Spleen (tissue), 11 donors: ENCODE data around the gene ZNF804A. TPM values are rescaled to one million over a fixed set of nuclear protein-coding genes. Genes with fewer than 3 reads are reported as not detected.
A peak's percentile ranks its signal among the peaks of the same experiment; 100 is the strongest.

ENCODE experiments used
- DNase-seq: peaks from one replicate; pipeline ENCODE4 v3.0.0-alpha.2; 2020
- H3K27ac ChIP-seq, 8 donors: fragments of 200-600 bp; sonication (generic) in 7 of 8; 1 replicate in 4 of 8; 2 replicates in 4 of 8; pipeline versions ENCODE4 v1.5.0 to v1.8.0; 2016 to 2021; ENCODE audit warnings: inconsistent platforms in 4 of 8, mild to moderate bottlenecking in 4 of 8, moderate library complexity in 1 of 8
- H3K27me3 ChIP-seq, 7 donors: fragments of 200-600 bp; sonication (generic) in 6 of 7; replicated peaks in 1 of 7; 1 replicate in 4 of 7; 2 replicates in 3 of 7; pipeline versions ENCODE4 v1.5.0 to v1.8.0; 2016 to 2021; ENCODE audit warnings: inconsistent platforms in 3 of 7, mild to moderate bottlenecking in 1 of 7
- H3K36me3 ChIP-seq, 6 donors: fragments of 200-600 bp; sonication (generic) in 5 of 6; 1 replicate in 4 of 6; 2 replicates in 2 of 6; pipeline versions ENCODE4 v1.5.0 to v1.8.0; 2016 to 2021; ENCODE audit warnings: inconsistent platforms in 2 of 6
- H3K4me1 ChIP-seq, 6 donors: fragments of 200-600 bp; sonication (generic) in 5 of 6; 1 replicate in 3 of 6; 2 replicates in 3 of 6; pipeline versions ENCODE4 v1.5.0 to v1.8.0; 2016 to 2021; ENCODE audit warnings: inconsistent platforms in 3 of 6
- H3K4me3 ChIP-seq, 8 donors: fragments of 200-600 bp; sonication (generic) in 7 of 8; 1 replicate in 4 of 8; 2 replicates in 4 of 8; pipeline versions ENCODE4 v1.5.0 to v1.8.0; 2016 to 2021; ENCODE audit warnings: inconsistent platforms in 4 of 8, mild to moderate bottlenecking in 4 of 8, moderate library complexity in 2 of 8
- H3K9me3 ChIP-seq, 8 donors: fragments of 200-600 bp; sonication (generic) in 7 of 8; 1 replicate in 4 of 8; 2 replicates in 4 of 8; pipeline versions ENCODE4 v1.5.0 to v1.8.0; 2016 to 2021; ENCODE audit warnings: inconsistent platforms in 4 of 8
- CTCF ChIP-seq, 11 experiments: fragments of 200-600 bp in 7 of 11; fragments of 450-650 bp in 4 of 11; sonication (generic) in 4 of 11; IDR thresholded peaks in 8 of 11; conservative IDR thresholded peaks in 3 of 11; 1 replicate in 7 of 11; 2 replicates in 4 of 11; pipeline versions ENCODE4 v1.4.0 to v1.8.0; 2016 to 2021; ENCODE audit warnings: antibody characterized with exemption in 11 of 11, inconsistent platforms in 4 of 11, mild to moderate bottlenecking in 1 of 11
- POLR2A ChIP-seq, 3 donors: fragments of 450-650 bp; IDR thresholded peaks; one replicate each; pipeline ENCODE4 v1.5.1; 2017; ENCODE audit warnings: antibody characterized with exemption in 3 of 3, mild to moderate bottlenecking in 1 of 3
- POLR2AphosphoS5 ChIP-seq, 3 donors: sonication (generic); formaldehyde crosslinking; IDR thresholded peaks; one replicate each; pipeline ENCODE4 v1.5.1; 2017; ENCODE audit warnings: antibody characterized with exemption in 3 of 3
- WGBS, 5 donors: extraction: QIAGEN DNeasy Blood & Tissue Kit in 3 of 5; methylation state at CpG; one replicate each; pipeline versions ENCODE4 v1.1.5 to v1.1.7; 2013 to 2018; 5-methylcytosine and 5-hydroxymethylcytosine counted together
- intact Hi-C: fragments of 100-400 bp; cut with DNase I; formaldehyde crosslinking; loops from one replicate; pipeline ENCODE4 v1.15.0; 2023; ENCODE audit warnings: low total_unique reads
- polyA plus RNA-seq, 3 donors: library from polyadenylated mRNA; stranded (reverse); fragments of 200-250 nt; gene quantifications; one replicate each; pipeline ENCODE4 v1.2.1, GENCODE V29; 2013
- total RNA-seq, 7 donors: library from RNA; depleted of rRNA in 3 of 7; stranded (reverse); fragments of >200 nt in 3 of 7; fragmentation: NEBNext Ultra II Directional in 4 of 7; extraction: Animal tissue kit (Norgen Biotek cat#: 25700) in 4 of 7; gene quantifications; one replicate each; pipeline versions ENCODE4 v1.1.0 to v1.2.1, GENCODE V29; 2016 to 2021
- donor health status: healthy with polysubstance abuse.
- donor health status: DM: no; HTN: no; CAD: no; lungs with moderate emphysema.
- donor health status: DM: no; HTN: no; CAD: no.
- donor health status: Bipolar disorder and iron deficiency.
- donor health status: healthy.
- donor health status: DM: no; HTN: no; CAD: no.
- donor health status: DM: yes; HTN: yes; CAD: no.

The ZNF804A gene
- total and polyA plus RNA-seq, 10 donors: 0.21 to 1.8 (median 0.41) TPM

DNA sequence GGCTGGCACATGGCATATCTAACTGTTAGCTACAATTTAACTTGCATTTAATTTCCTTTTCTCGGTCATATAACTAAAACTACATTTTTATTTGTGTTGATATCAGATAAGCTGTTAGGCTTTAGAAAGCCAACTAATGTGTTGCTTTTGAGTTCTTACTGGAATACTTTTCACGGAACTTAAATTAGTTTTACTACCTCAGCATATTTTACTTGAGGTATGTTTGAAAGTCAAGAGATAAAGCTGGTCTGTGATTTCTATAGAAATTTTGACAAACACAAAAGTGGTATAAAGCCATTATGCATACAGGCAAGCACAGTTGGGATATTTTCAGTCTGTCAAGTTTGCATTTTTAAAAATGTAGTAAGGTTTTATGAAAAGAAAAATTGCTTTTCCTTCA lies 162.6 kb downstream of the ZNF804A start:
- WGBS, 5 donors: 90 to 96% (median 95%) methylated on average over 2 of the region's 2 CpGs
- H3K4me3 ChIP-seq: no peak overlapping the region

GRCh38 chr2:184765112-184765895 lies 167.0 kb downstream of the ZNF804A start:
- H3K36me3 ChIP-seq: no peaks in the 10 kb centered on the region
- TF ChIP-seq CTCF (IDR thresholded peaks at IDR 0.05 in 8 of 11, conservative IDR thresholded peaks at IDR 0.05 in 3 of 11): no peak
- no peak for TF ChIP-seq POLR2A (IDR thresholded peaks at IDR 0.05)
- no peak for TF ChIP-seq POLR2AphosphoS5 (IDR thresholded peaks at IDR 0.05)
- intact Hi-C loops: no loop called here
- WGBS, 5 donors: 32 to 62% (median 39%) methylated on average over 10 of the region's 10 CpGs
- peaks cover 0 to 23% (median 5%) of the 10 kb centered on the region in 6 donors for H3K4me1 ChIP-seq
- no peaks in the 10 kb centered on the region for H3K27me3 ChIP-seq
- H3K27ac ChIP-seq: peak overlapping the region in 2 of 8 donors; percentile 24 to 55
- peak; percentile 40 for DNase-seq
- peak overlapping the region in 6 of 8 donors; percentile 5 to 61 (median 20) for H3K4me3 ChIP-seq
- H3K9me3 ChIP-seq: no peaks in the 10 kb centered on the region

More for the DNA sequence above, 162.6 kb downstream of the ZNF804A start:
- H3K4me1 ChIP-seq: peaks cover 0 to 5% (median 0%) of the 10 kb centered on the region in 6 donors
- no peak for DNase-seq
- no peaks in the 10 kb centered on the region for H3K36me3 ChIP-seq
- TF ChIP-seq POLR2A (IDR thresholded peaks at IDR 0.05) (no peak), POLR2AphosphoS5 (IDR thresholded peaks at IDR 0.05) (no peak), CTCF (IDR thresholded peaks at IDR 0.05 in 8 of 11, conservative IDR thresholded peaks at IDR 0.05 in 3 of 11) (no peak)
- no peak overlapping the region for H3K27ac ChIP-seq
- intact Hi-C loops: no loop called here
- H3K9me3 ChIP-seq: no peaks in the 10 kb centered on the region
- H3K27me3 ChIP-seq: no peaks in the 10 kb centered on the region

DNA sequence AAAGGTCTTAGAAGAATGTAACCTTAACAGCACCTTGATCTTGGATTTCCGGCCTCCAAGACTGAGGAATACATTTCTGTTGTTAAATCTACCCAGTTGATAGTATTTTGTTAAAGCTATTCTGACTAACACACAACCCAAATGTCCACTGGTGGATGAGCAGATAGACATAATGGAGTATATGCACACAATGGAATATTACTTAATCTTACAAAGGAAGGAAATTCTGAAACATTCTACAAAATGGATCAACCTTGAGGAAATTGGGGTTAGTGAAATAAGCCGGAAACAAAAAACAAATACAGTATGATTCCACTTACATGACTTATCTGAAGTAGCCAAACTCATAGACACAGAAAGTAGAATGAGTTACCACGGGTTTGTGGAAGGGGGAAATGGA lies 168.7 kb downstream of the ZNF804A start:
- Histone ChIP-seq H3K36me3 (no peaks in the 10 kb centered on the region), H3K4me1 (peaks cover 0 to 23% (median 5%) of the 10 kb centered on the region in 6 donors), H3K4me3 (no peak overlapping the region), H3K27ac (peak overlapping the region in 3 of 8 donors; percentile 29 to 59 (median 35)), H3K27me3 (no peaks in the 10 kb centered on the region), H3K9me3 (no peaks in the 10 kb centered on the region)
- 45 to 71% (median 49%) methylated on average over 3 of the region's 3 CpGs for WGBS, 5 donors
- no peak for TF ChIP-seq POLR2A (IDR thresholded peaks at IDR 0.05)
- TF ChIP-seq CTCF (IDR thresholded peaks at IDR 0.05 in 8 of 11, conservative IDR thresholded peaks at IDR 0.05 in 3 of 11): no peak
- TF ChIP-seq POLR2AphosphoS5 (IDR thresholded peaks at IDR 0.05): no peak
- DNase-seq: no peak
- intact Hi-C loops: no loop called here

- intact Hi-C loops: no loop called here
- no peaks in the 10 kb centered on the region for H3K36me3 ChIP-seq
- H3K4me1 ChIP-seq: peaks cover 0 to 23% (median 5%) of the 10 kb centered on the region in 6 donors
- H3K9me3 ChIP-seq: no peaks in the 10 kb centered on the region
- no peak for TF ChIP-seq POLR2AphosphoS5 (IDR thresholded peaks at IDR 0.05)
- no peak for TF ChIP-seq POLR2A (IDR thresholded peaks at IDR 0.05)
- no peak for TF ChIP-seq CTCF (IDR thresholded peaks at IDR 0.05 in 8 of 11, conservative IDR thresholded peaks at IDR 0.05 in 3 of 11)
- no peak overlapping the region for H3K27ac ChIP-seq
- no peak overlapping the region for H3K4me3 ChIP-seq
- no peaks in the 10 kb centered on the region for H3K27me3 ChIP-seq
- 30 to 61% (median 37%) methylated on average over 2 of the region's 2 CpGs for WGBS, 5 donors
- no peak for DNase-seq
These were observed 170.7 kb downstream of the ZNF804A start for GRCh38 chr2:184769023-184769422.
